GM21717 (cell line): ENCODE measurements around the gene ZNF253.
A peak's percentile ranks its signal among the peaks of the same experiment; 100 is the strongest.
"Not testable (repeated sequence)": the region's sequence is repeated elsewhere in the genome, so short reads cannot be mapped to it uniquely, and the experiment has no call there.

ENCODE experiments used
- ATAC-seq: cut with Tn5 transposase; IDR thresholded peaks from one replicate; pipeline ENCODE4 v1.9.1; 2021; ENCODE audit warnings: mild to moderate bottlenecking, moderate library complexity; ENCODE audit not compliant: unreplicated experiment

ZNF253 gene

GRCh38 chr19:19892055-19892941 is 26.6 kb downstream of the ZNF253 start:
- ATAC-seq = not testable (repeated sequence)

GRCh38 chr19:19900139-19900728 is 34.6 kb downstream of the ZNF253 start:
- ATAC-seq = no peak

GRCh38 chr19:19900729-19901444 is 35.2 kb downstream of the ZNF253 start, which contains the start of gene ZNF93:
Gene ZNF93, plus strand, starts transcription at chr19:19900946. Its CDS starts 143 bp downstream, at chr19:19901089.
- ATAC-seq = peak; percentile 90

GRCh38 chr19:19907551-19907950 is 41.9 kb downstream of the ZNF253 start:
- ATAC-seq = not testable (repeated sequence)

- ATAC-seq = no peak
Measured at GRCh38 chr19:19909654-19910053, 44.0 kb downstream of the ZNF253 start.

GRCh38 chr19:19911150-19911549 is 45.5 kb downstream of the ZNF253 start:
- ATAC-seq = no peak

GRCh38 chr19:19914596-19914995 is 48.9 kb downstream of the ZNF253 start:
- ATAC-seq = no peak

- not testable (repeated sequence) for ATAC-seq
Measured at GRCh38 chr19:19930417-19930816, 64.7 kb downstream of the ZNF253 start.

- ATAC-seq = not testable (repeated sequence)
Measured at GRCh38 chr19:19933432-19934314, 68.0 kb downstream of the ZNF253 start.

- no peak for ATAC-seq
Measured at GRCh38 chr19:19937403-19937802, 71.7 kb downstream of the ZNF253 start.

- ATAC-seq = no peak
Measured at GRCh38 chr19:19938449-19938848, 72.8 kb downstream of the ZNF253 start.

GRCh38 chr19:19943848-19944582 is 78.3 kb downstream of the ZNF253 start:
- ATAC-seq = no peak
